Esophagus squamous epithelium (tissue), 4 donors: ENCODE data around the gene IER2.

Experiments used
- CTCF ChIP-seq, 6 experiments: fragments of 450-650 bp in 4 of 6; fragments of 200-600 bp in 2 of 6; sonication (generic) in 2 of 6; IDR thresholded peaks; one replicate each; pipeline ENCODE4 v1.5.1; 2016 to 2019; ENCODE audit warnings: antibody characterized with exemption in 6 of 6, mild to moderate bottlenecking in 4 of 6, moderate library complexity in 4 of 6
- POLR2A ChIP-seq, 4 donors: fragments of 450-650 bp; IDR thresholded peaks; one replicate each; pipeline ENCODE4 v1.6.1; 2017; ENCODE audit warnings: antibody characterized with exemption in 4 of 4, mild to moderate bottlenecking in 4 of 4, moderate library complexity in 3 of 4

- TF ChIP-seq POLR2A (IDR thresholded peaks at IDR 0.05): no peak
- TF ChIP-seq CTCF (IDR thresholded peaks at IDR 0.05): no peak
Observed at GRCh38 chr19:13146763-13147563, 3.2 kb upstream of the IER2 start.
